Liver (tissue), 9 donors: ENCODE measurements around the gene C4orf33. TPM values are rescaled to one million over a fixed set of nuclear protein-coding genes. Genes with fewer than 3 reads are reported as not detected.

Experiments
- DNase-seq: peaks from one replicate; pipeline ENCODE4 v3.0.0-alpha.2; 2017; ENCODE audit warnings: low spot score
- H3K27ac ChIP-seq, 2 donors: one replicate each; pipeline ENCODE4 v1.7.0; 2013; ENCODE audit warnings: inconsistent platforms in 2 of 2, low read length in 2 of 2, control low read depth in 1 of 2, low read depth in 1 of 2, mild to moderate bottlenecking in 1 of 2
- H3K27me3 ChIP-seq, 4 donors: one replicate each; pipeline versions ENCODE4 v1.6.1 to v1.7.0; 2013; ENCODE audit warnings: low read length in 3 of 4, inconsistent platforms in 1 of 4, mild to moderate bottlenecking in 1 of 4, moderate library complexity in 1 of 4; ENCODE audit not compliant: control insufficient read depth in 4 of 4, insufficient read depth in 4 of 4
- H3K36me3 ChIP-seq, 4 donors: one replicate each; pipeline versions ENCODE4 v1.6.1 to v1.7.0; 2013; ENCODE audit warnings: low read length in 3 of 4, mild to moderate bottlenecking in 3 of 4, low read depth in 1 of 4, moderate library complexity in 1 of 4; ENCODE audit not compliant: control insufficient read depth in 4 of 4, insufficient read depth in 3 of 4
- H3K4me1 ChIP-seq, 4 donors: one replicate each; pipeline versions ENCODE4 v1.6.1 to v1.7.0; 2013; ENCODE audit warnings: low read length in 3 of 4, mild to moderate bottlenecking in 3 of 4, moderate library complexity in 1 of 4; ENCODE audit not compliant: control insufficient read depth in 4 of 4, insufficient read depth in 4 of 4
- H3K4me3 ChIP-seq, 3 donors: one replicate each; pipeline versions ENCODE4 v1.6.1 to v1.7.0; 2013; ENCODE audit warnings: low read length in 3 of 3, control low read depth in 1 of 3, low read depth in 1 of 3, mild to moderate bottlenecking in 1 of 3
- H3K9ac ChIP-seq, 2 donors: one replicate each; pipeline ENCODE4 v1.7.0; 2013; ENCODE audit warnings: low read length in 2 of 2, mild to moderate bottlenecking in 2 of 2, moderate library complexity in 2 of 2, control low read depth in 1 of 2, low read depth in 1 of 2
- H3K9me3 ChIP-seq, 4 donors: one replicate each; pipeline versions ENCODE4 v1.6.1 to v1.7.0; 2013; ENCODE audit warnings: low read length in 3 of 4; ENCODE audit not compliant: control insufficient read depth in 4 of 4
- RXRA ChIP-seq, 2 donors: IDR thresholded peaks; 2 replicates each; pipeline ENCODE4 v1.6.1; 2017 to 2018; ENCODE audit warnings: antibody characterized with exemption in 2 of 2, mild to moderate bottlenecking in 1 of 2
- WGBS: extraction: QIAGEN DNeasy Blood & Tissue Kit; methylation state at CpG from one replicate; pipeline ENCODE4 v1.1.7; 2013; 5-methylcytosine and 5-hydroxymethylcytosine counted together
- polyA plus RNA-seq, 2 donors: library from polyadenylated mRNA; stranded (reverse) in 1 of 2; unstranded in 1 of 2; fragments of 200-250 nt in 1 of 2; fragments of >200 nt in 1 of 2; fragmentation: Nextera tagmentation in 1 of 2; extraction: Ambion mirVana in 1 of 2; gene quantifications; one replicate each; pipeline versions ENCODE4 v1.2.1 to v1.2.3, GENCODE V29; 2013 to 2015
- total RNA-seq, 2 donors: library from RNA; depleted of rRNA; stranded (reverse); fragments of >200 nt; gene quantifications; one replicate each; pipeline ENCODE4 v1.2.3, GENCODE V29; 2014
- donor health status: healthy.
- donor health status: healthy.
- donor health status: healthy.
- donor health status: healthy.
- donor health status: healthy.

Gene C4orf33
- total and polyA plus RNA-seq, 4 donors: 2.4 to 7.7 (median 4.8) TPM

DNA sequence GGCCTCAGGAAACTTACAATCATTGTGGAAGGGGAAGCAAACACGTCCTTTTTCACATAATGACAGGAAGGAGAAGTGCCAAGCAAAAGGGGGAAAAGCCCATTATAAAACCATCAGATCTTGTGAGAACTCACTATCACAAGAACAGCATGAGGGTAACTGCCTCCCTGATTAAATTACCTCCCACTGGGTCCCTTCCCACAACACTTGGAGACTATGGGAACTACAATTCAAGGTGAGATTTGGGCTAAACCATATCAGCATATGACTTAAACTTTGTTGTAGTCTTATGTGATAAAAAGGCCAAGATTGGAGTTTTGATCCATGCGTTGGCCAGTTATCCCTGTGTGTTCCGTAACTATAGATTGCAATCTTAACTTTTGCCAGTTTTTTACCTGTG, 68.3 kb downstream of the C4orf33 start:
- DNase-seq: no peak
- 69% methylated on average over 3 of the region's 3 CpGs for WGBS
- H3K27ac ChIP-seq: no peak overlapping the region
- TF ChIP-seq RXRA (IDR thresholded peaks at IDR 0.05): no peak
- H3K4me1 ChIP-seq: no peaks in the 10 kb centered on the region
- H3K27me3 ChIP-seq: no peaks in the 10 kb centered on the region
- H3K4me3 ChIP-seq: no peak overlapping the region
- no peaks in the 10 kb centered on the region for H3K9me3 ChIP-seq
- no peaks in the 10 kb centered on the region for H3K36me3 ChIP-seq
- no peak overlapping the region for H3K9ac ChIP-seq

Other genes starting within 250 kb of the C4orf33 start
- gene SCLT1, start 2.6 kb upstream of the C4orf33 start, total RNA-seq: 10 to 100 TPM in 1 of 2 donors, 1 to 10 TPM in 1; 6.1 to 14.2 TPM
- gene SCLT1, start 2.6 kb upstream of the C4orf33 start, polyA plus RNA-seq: 1 to 10 TPM; 1.2 to 1.9 TPM